NT2/D1 (cell line): ENCODE results near the gene FNIP1.

Experiments used
- SUZ12 ChIP-seq: IDR thresholded peaks from 2 replicates; pipeline ENCODE4 v1.6.1; 2011; ENCODE audit not compliant: insufficient read length, insufficient read depth; ENCODE audit errors: extremely low read depth
- YY1 ChIP-seq: IDR thresholded peaks from 2 replicates; pipeline ENCODE4 v1.6.1; 2011; ENCODE audit not compliant: insufficient read length, insufficient read depth

- TF ChIP-seq SUZ12 = no peak
- TF ChIP-seq YY1 = no peak
These were observed 102.9 kb downstream of the FNIP1 start for GRCh38 chr5:131693894-131694293.
